ENCODE data around the gene EVL. TPM values are rescaled to one million over a fixed set of nuclear protein-coding genes. Genes with fewer than 3 reads are reported as not detected.
A peak's percentile ranks its signal among the peaks of the same experiment; 100 is the strongest.

The EVL gene
- total and polyA plus RNA-seq, 12 donors: 26.0 to 79.4 (median 47.6) TPM

DNA sequence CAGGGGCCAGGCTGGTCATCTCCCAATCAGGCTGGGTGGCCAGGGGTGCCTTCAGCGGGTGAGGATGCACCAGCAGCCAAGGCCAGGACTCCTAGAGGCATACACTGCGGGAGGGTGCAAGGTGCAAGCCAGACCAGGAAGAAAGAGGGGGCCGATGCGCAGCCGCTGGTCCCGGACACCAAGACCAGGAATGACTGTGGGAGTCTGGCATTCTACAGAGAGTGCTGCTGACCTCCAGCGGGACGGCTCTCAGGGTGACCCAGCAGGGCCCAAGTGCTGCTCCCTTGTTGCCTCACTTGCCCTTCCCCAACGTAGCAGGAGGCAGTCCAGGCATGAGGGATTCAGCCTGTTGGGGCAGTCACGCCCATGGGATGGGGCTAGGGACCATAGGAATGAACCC, 58.4 kb downstream of the EVL start:
- H3K4me1 ChIP-seq: peaks cover 0 to 18% (median 5%) of the 10 kb centered on the region in 9 donors
- TF ChIP-seq, protein P1, sequence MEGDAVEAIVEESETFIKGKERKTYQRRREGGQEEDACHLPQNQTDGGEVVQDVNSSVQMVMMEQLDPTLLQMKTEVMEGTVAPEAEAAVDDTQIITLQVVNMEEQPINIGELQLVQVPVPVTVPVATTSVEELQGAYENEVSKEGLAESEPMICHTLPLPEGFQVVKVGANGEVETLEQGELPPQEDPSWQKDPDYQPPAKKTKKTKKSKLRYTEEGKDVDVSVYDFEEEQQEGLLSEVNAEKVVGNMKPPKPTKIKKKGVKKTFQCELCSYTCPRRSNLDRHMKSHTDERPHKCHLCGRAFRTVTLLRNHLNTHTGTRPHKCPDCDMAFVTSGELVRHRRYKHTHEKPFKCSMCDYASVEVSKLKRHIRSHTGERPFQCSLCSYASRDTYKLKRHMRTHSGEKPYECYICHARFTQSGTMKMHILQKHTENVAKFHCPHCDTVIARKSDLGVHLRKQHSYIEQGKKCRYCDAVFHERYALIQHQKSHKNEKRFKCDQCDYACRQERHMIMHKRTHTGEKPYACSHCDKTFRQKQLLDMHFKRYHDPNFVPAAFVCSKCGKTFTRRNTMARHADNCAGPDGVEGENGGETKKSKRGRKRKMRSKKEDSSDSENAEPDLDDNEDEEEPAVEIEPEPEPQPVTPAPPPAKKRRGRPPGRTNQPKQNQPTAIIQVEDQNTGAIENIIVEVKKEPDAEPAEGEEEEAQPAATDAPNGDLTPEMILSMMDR (IDR thresholded peaks at IDR 0.05): no peak
- ATAC-seq (no peak), DNase-seq (no peak)
- WGBS, 2 donors: 98% methylated on average over 10 of the region's 10 CpGs
- intact Hi-C loops (cut with DNase I): loop anchor here in 1 of 10 donors (10.0 kb wide), 1 partner anchor 71 kb away; no protein-coding TSS in a partner anchor
- peaks cover 0 to 70% (median 0%) of the 10 kb centered on the region in 9 donors for H3K36me3 ChIP-seq
- H3K4me3 ChIP-seq: no peak overlapping the region
- H3K9me3 ChIP-seq: no peaks in the 10 kb centered on the region
- H3K27ac ChIP-seq: no peak overlapping the region
- no peaks in the 10 kb centered on the region for H3K27me3 ChIP-seq

DNA sequence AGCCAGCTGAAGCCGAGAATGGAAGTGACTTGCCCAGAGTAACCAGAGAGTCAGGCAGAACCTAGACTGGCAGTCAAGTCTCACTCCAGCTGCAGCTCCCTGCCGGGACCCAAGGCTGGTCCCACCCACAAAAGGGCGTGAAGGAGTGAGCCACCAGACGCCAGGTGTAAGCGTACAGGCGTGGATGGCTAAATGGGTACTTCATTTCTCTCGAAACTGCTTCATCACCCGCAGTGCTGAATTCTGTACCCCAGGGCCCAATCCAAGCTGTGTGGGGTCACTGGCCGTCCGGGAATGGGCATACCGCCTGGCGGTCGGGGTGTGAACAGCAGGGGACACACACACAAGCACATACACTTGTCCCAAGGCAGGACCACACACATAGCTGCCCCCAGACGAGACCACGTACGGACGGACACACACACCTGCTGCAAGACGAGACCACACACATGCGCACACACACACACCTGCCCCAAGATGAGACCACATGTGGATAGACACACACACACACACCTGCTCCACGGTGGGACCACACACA, 59.4 kb downstream of the EVL start:
- no peak for ATAC-seq
- Histone ChIP-seq H3K9me3 (no peaks in the 10 kb centered on the region), H3K4me1 (peaks cover 7 to 28% (median 15%) of the 10 kb centered on the region in 9 donors), H3K36me3 (peaks cover 0 to 70% (median 0%) of the 10 kb centered on the region in 9 donors), H3K27me3 (no peaks in the 10 kb centered on the region), H3K27ac (no peak overlapping the region), H3K4me3 (no peak overlapping the region)
- TF ChIP-seq, protein P1 (IDR thresholded peaks at IDR 0.05): no peak
- intact Hi-C loops (cut with DNase I): loop anchor here in 1 of 10 donors (10.0 kb wide), 1 partner anchor 70 kb away; no protein-coding TSS in a partner anchor
- DNase-seq: no peak
- WGBS, 2 donors: 94 to 95% methylated on average over 20 of the region's 20 CpGs

DNA sequence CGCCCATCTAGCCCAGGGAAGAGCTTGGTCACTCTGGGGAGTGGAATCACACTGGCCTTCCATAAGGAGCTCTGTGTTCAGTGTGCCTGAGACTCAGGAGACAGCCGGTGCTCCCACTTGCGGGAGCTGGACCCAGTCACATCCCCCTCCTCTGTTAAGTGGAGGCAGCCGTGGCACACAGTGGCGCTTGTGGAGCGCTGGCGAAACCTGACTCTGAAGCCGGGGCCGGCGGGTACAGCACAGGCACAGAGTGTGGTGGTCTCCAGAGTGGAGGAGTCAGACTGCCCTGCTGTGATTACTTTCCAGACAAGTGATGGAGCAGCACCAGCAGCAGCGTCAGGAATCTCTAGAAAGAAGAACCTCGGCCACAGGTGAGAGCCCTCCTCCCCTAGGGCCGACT, 61.2 kb downstream of the EVL start:
- H3K4me1 ChIP-seq: peaks cover 8 to 35% (median 17%) of the 10 kb centered on the region in 9 donors
- H3K27ac ChIP-seq: no peak overlapping the region
- DNase-seq (no peak), ATAC-seq (no peak)
- 92 to 94% methylated on average over 13 of the region's 13 CpGs for WGBS, 2 donors
- intact Hi-C loops (cut with DNase I): loop anchor here in 1 of 10 donors (10.0 kb wide), 1 partner anchor 68 kb away; no protein-coding TSS in a partner anchor
- no peak overlapping the region for H3K4me3 ChIP-seq
- no peaks in the 10 kb centered on the region for H3K27me3 ChIP-seq
- peaks cover 0 to 79% (median 0%) of the 10 kb centered on the region in 9 donors for H3K36me3 ChIP-seq
- TF ChIP-seq, protein P1 (IDR thresholded peaks at IDR 0.05): no peak
- H3K9me3 ChIP-seq: no peaks in the 10 kb centered on the region

DNA sequence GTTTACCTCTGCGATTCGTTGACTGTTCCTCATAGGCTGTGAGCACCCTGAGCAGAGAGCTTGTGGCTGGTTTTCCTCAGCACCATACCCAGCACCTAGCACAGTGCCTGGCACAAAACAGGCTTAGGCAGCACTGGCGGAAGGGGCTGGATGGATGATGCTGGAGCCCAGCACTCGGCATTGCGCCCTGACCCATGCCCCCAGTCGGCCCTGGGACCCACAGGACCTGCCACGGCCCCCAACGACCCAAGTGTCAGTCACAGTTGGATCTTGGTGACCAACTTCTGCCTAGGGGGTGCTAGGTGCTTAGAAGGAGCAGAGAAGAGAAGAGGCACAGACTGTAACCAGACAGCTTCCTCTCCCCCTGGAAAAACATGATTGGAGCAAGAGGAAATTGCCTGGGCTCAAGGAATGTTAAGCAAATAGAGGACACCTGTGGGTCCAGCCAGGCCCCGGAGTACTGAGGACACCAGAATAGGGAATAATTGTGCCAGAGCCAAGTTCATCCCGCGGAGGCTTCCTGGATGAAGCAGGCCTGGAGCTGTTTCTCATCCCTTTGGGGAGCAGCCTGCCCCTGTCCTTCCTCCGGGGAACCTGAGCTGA, 62.7 kb downstream of the EVL start:
- Histone ChIP-seq H3K9me3 (no peaks in the 10 kb centered on the region), H3K4me1 (peaks cover 8 to 31% (median 17%) of the 10 kb centered on the region in 9 donors), H3K4me3 (no peak overlapping the region), H3K27me3 (no peaks in the 10 kb centered on the region), H3K36me3 (peaks cover 0 to 90% (median 0%) of the 10 kb centered on the region in 9 donors), H3K27ac (peak overlapping the region in 1 of 10 donors; percentile 43)
- intact Hi-C loops (cut with DNase I): loop anchor here in 1 of 10 donors (10.0 kb wide), 1 partner anchor 67 kb away; no protein-coding TSS in a partner anchor
- no peak for ATAC-seq
- TF ChIP-seq, protein P1 (IDR thresholded peaks at IDR 0.05): no peak
- WGBS, 2 donors: 87 to 90% methylated on average over 12 of the region's 12 CpGs
- no peak for DNase-seq

Measured in heart right ventricle (tissue), 16 donors.